G401 (cell line): ENCODE data around the gene SLC25A22. TPM values are rescaled to one million over a fixed set of nuclear protein-coding genes. Genes with fewer than 3 reads are reported as not detected.

Source experiments
- DNase-seq: peaks from one replicate; pipeline ENCODE4 v3.0.0-alpha.2; 2015; ENCODE audit warnings: low spot score
- in situ Hi-C: cut with HindIII; loops from 2 replicates; pipeline ENCODE4 v1.10.0; 2016; ENCODE audit warnings: low sequenced_read_pairs, mixed read lengths
- total RNA-seq: library from RNA; depleted of rRNA; stranded (reverse); fragments of >200 nt; shearing (Covaris generic); gene quantifications from 2 replicates; pipeline ENCODE4 v1.2.3, GENCODE V29; 2014

The SLC25A22 gene
- total RNA-seq, 1 experiment from 2014 or later = 76.5 TPM

DNA sequence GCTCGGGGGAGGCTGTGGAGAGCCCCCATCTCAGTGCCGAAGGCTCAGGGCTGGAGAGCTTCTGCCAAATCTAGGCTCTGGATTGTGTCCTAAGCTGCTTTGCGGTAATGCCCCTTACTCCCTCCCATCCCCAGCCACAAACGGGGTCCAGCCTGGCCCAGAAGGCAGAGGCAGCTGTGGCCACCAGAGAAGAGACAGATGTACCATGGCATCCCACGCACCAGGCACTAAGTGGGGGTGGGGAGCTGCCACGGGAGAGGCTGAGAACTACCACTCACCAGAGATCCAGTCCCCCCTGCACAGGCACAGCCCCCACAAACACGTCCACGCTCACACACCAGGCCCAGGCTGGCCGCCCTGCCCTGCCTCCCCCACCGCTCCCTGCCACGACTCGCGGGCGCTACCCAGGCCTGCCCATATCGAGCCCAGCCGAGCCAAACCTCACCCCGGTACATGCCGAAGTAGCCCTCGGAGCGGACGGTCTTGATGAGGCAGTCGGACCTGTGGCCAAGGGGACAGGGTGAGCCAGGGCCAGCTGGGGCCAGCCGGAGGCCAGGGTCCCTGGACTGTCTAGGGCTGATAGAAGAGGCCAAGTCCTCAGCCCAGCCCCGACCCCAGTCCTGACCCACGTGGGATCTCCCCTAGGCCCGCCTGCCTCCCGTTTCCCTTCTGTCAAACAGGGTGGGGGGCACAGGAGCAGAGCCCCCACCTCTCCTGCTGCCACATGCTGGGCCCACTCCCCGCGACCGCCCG lies 3.9 kb downstream of the SLC25A22 start:
- DNase-seq = no peak
- in situ Hi-C loops = no loop called here

DNA sequence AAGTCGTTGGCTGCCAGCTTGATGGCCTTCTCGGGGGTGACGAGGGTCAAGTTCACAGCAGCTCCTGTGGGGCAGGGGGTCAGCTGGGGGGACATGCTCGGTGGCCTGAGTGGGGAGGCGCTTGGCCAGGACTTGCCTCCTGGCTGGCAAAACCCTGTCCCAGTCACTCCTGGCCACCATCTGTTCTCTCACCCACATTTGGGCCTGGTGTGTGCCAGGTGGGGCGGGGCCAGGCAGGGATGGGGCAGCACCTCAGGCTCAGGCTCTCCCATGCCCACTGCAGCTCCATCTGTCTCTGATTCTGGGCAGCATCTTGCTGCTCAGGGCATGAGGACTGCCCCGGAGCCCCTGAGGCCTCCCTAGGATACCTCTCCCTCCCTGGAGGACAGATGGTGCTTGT lies 4.5 kb downstream of the SLC25A22 start:
- in situ Hi-C loops = no loop called here
- DNase-seq = peak; percentile 97

DNA sequence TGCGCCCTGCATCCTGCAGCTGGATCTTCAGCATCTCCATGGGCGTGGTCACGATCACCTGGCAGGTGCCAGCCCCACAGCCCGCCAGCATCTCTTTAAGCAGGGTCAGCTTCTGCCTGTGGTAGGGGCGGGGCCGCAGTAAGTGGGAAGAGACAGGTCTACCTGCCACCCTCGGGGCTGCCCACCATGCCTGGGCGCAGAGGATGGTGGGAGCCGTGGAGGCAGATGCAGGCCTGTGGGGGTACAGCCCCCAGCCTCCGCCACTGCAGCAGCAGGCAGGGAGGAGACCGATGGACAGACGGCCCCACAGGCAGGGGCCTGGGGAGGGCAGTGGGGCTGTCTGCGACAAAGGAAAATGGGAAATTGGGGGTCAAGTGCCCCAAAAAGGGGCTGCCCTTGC lies 5.2 kb downstream of the SLC25A22 start:
- DNase-seq = no peak
- in situ Hi-C loops = no loop called here

DNA sequence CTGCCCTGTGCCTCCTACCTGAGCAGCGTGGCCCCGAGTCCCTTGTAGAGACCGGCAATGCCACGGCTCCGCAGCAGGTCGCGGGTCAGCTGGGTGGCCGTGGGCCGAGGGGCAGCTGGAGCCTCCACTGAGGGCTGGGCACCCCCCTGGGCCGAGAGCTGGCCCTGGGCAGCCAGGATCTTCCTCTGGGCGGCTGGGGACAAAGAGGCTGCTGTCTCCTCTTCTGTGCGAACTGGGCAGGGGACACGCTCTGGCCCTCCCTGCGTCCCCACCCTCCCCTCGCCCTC lies 5.6 kb downstream of the SLC25A22 start:
- DNase-seq = no peak
- in situ Hi-C loops = no loop called here

DNA sequence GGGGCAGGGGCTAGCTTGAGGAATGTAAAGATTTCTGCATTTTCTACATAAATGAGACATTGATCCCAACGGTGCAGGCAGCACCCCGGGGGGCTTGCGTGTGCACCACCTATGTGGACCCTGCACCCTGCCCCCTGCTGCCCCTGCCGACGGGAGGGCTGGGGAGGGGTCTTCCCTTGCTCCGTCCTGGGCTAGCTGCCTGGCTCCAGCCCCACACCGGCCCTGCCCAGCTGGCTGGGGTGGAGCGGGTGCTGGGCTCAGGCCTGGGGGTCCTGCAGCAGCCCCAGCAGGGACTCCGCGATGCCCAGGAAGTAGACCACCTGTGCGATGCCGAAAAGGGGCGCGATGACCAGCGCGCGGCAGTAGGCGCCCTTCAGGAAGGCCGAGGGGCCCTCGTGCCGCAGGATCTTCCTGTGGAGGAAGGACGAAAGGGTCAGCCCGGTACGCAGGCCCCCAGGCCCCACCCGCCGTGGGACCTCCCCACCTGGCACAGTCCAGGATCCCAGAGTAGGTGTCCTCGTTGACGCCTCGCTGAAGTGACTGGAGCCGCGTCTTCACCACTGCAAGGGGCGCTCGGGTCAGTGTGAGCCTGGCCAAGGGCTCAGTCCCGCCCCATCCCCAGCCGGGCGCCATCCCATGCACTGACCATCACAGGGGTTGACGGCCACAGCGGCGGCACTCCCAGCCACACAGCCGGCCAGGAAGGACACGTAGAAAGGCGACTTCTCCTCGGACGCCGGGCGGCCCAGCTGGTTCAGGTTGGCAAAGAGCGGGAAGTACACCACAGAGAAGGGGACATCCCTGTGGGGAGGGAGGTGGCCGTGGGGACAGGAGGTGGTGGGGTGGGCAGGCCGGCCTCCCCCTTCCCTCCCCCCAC lies 6.2 kb downstream of the SLC25A22 start:
- DNase-seq = no peak
- in situ Hi-C loops = no loop called here

DNA sequence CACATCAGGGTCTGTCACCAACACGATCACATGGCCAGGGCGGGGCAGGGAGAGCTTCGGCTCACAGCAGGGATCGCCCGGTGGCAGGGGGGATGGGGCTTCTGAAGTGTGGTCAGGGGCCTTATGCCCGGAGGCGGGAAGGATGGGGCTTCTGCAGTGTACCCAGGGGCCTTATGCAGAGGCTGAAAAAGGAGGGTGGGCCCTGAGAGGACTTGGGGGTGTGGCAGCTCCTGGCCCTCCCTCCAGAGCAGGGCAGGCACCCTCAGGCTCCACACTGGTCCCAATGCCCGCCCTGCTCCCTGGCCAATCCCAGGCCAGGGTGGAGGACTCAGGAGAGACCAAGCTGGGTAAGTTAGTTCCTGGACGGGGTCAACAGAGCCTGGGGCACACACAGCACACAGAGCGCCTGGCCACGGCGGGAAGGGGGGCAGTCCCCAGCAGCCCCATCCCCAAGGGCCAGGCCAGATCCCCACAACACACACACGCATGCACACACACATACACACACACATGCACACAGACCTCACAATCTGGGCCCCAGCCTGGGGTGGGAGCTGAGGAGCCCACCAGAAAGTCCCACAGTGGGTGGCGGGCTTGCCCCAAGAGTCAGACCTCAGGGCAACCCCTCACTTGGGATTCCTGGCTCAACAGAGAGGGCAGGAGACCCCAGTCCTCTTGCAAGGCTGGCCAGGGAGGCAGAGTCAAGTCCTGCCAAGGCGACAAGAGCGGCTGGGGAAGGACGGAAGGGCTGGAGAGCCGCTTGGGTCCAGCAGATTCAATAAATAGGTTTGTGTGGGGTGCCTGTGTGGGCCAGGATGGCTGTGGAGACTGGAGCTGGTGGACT lies 7.1 kb downstream of the SLC25A22 start:
- peak; percentile 64 for DNase-seq

DNA sequence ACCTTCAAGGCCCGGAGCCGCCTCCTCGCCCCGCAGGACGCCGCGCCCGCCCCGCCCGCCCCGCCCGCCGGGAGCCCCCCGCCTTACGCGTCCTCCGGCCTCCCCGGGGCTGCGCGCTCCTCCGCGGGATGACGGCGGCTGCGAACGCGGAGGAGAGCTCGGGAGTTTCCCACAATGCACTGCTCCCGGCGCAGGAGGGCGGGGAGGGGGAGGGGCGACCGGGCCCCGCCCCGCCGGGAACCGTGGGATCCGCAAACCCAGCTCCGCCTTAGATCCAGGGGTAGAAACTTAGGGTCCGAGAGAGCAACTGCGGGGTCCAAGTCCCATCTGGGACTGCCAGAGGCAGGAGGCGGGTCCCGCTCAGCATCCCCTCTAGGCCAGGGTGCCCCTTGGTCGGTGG lies 8.1 kb downstream of the SLC25A22 start, which contains the start of gene CEND1:
Gene CEND1 (minus strand): TSS at position 148 of the 400 bp plus-strand sequence. CDS start 1,514 bp downstream, outside the sequence.
- in situ Hi-C loops = no loop called here
- peak; percentile 76 for DNase-seq

More for the DNA sequence above, 7.1 kb downstream of the SLC25A22 start:
- in situ Hi-C loops = no loop called here

DNA sequence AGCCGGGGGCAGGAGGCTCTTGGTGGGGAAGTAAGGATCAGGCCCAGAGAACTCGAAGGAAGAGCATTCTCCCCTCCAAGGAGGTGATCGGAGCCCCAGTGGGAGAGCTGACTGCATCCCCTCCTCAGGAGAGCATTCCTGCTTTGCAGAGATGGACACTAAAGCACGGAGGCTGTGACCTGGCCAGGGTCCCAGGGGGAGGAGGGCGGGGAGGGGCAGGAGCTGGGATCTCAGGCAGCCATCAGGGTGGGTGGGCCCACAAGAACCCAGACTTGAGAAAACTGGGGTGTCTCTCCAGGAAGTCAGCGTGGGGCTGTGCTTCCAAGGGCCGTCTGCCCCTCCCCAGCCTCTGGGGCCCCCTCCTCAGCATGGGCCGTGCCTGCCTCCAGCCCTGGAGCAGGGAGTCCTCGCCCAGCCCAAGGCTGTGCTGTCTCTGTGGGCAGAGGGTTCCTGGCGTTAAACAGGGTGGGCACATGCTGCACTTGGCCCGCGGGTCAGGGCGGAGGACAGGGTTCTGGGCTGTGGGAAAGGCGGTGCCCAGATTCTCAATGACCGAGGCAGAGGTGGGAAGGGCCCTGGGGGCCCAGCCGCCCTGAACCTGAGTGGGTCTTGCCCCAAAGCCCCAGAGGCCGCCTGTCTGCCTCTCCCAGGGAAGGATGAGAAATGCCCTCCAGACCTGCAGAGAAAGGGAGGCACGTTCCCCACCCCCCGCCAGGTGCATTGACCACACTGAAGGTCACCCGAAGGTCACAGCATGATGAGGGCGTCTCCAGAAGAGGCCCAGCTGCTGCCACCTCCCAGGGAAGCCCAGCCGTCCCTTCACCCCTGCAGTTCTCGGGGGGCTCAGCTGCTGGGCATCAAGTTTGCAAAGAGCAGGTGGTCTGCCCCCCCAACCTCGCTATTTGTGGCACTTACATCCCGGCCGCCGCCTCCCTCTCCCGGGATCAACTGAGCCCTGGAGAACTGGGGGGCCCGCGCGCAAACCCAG lies 8.8 kb downstream of the SLC25A22 start:
- DNase-seq = no peak
- in situ Hi-C loops = no loop called here

DNA sequence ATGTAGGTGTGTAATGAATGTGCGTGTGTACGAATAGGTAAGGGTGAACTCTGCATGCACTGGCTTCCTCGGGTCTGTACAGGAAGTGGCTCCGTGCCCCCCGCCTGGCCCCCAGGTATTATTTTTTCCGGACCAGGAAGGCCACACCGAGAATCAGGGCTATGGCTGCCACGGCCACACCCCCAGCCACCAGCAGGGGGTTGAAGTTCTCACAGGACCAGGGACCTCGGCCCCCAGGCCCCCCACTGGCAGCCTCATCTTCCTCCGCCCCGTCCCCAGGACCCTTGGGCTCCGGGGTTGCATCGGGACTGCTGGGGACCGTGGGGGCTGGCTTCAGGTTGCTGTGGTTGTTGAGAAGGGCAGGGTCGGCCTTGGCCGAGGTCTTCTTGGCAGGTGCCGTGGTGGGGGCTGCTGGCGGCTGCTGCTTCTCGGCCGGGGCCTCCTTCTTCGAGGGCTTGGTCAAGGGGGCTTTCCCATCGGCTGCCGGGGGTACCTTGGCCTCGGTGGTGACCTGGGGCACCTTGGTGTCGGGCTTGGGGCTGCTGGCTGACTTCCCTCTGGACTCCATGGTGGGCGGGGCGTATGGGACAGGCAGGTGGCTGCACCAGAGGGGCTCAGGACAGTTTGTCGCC lies 10.0 kb downstream of the SLC25A22 start:
- no peak for DNase-seq
- in situ Hi-C loops = no loop called here

DNA sequence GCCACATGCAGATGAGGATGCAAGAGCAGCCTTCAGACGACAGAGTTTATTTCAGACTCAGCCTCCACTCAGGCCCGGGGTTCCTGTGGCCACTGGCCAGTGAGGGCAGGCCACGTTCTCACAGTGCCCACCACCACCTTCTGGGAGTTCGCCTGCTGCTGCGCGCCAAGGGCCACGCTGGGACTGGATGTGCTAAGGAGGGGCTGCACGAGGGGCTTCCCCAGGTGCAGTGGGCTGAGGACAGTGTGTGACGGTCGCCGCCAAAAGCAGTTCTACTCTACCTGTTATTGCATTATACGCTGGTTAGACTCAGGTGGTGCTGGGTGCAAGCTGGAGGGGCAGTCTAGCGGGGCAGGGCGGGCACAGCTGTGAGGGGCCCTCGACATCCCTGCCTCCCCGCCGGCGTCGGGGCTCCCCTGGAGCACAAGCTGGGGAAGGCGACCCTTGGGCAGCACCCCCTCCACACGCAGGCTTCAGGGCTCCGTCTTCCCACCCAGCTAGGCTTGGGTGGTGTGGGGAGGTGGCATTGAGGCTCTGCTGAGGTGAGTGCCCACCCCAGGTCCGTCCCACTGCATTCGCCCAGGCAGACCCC lies 10.9 kb downstream of the SLC25A22 start:
- in situ Hi-C loops = no loop called here
- no peak for DNase-seq

DNA sequence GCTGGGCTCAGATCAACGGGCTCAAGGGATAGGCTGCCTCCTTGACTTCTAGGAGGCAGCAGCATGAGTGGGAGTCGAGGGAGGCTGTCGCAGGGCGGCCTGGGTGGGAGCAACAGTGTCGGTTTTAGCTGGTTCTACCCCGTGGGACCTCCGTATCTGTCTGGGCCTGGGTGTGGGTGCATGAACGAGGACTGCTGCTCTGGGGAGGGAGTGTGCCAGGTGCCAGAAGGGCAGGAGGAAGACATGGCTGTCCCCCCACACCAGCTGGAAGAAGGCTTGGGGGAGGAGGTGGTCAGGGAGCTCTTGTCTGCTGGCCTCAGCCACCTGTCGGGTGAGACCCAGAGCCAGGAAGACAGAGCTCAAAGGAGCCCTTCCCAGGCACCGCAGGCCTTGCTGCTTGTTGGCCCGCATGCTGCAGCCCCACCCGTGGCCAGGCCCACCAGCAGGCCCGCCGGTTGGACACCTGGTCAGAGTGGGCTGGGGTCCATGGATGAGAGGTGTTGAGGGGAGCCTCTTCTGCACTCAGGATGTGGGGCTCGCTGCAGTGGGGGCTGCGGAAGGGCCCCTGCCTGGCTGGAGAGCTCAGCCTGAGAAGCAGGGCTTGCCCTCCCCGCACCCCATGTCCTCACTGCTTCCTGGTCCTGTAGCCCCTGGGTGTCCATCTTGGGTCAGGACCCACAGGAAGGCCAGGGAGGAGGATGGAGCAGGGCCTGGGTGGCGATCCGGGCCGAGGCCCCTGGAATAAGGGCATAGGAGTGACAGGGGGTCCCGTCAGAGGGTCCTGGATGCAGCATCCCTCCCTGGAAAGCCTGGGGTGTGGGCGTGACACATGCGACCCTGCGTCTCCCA lies 11.6 kb downstream of the SLC25A22 start:
- DNase-seq = peak; percentile 69
- in situ Hi-C loops = no loop called here

DNA sequence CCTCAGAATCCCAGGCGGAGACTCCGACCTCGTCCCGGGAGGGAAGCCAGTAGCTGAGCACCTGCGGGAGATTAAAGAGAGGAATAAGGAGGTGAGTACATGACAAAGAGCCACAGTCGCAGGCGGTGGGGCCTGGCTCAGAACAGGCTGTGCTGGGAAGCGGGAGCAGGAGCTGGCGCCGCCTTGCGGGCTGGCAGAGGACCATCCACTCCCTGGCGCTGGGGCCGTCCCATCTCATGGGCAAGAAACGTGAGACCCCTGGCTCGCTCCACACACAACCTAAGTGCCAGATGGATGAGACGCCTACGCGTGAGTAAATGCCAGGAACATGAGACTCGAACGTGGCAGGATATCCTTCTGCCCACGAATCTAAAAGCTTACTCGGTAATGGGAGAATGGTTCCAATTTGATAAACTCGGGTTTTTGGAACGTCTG lies 14.5 kb downstream of the SLC25A22 start:
- peak; percentile 97 for DNase-seq
- in situ Hi-C loops = no loop called here

DNA sequence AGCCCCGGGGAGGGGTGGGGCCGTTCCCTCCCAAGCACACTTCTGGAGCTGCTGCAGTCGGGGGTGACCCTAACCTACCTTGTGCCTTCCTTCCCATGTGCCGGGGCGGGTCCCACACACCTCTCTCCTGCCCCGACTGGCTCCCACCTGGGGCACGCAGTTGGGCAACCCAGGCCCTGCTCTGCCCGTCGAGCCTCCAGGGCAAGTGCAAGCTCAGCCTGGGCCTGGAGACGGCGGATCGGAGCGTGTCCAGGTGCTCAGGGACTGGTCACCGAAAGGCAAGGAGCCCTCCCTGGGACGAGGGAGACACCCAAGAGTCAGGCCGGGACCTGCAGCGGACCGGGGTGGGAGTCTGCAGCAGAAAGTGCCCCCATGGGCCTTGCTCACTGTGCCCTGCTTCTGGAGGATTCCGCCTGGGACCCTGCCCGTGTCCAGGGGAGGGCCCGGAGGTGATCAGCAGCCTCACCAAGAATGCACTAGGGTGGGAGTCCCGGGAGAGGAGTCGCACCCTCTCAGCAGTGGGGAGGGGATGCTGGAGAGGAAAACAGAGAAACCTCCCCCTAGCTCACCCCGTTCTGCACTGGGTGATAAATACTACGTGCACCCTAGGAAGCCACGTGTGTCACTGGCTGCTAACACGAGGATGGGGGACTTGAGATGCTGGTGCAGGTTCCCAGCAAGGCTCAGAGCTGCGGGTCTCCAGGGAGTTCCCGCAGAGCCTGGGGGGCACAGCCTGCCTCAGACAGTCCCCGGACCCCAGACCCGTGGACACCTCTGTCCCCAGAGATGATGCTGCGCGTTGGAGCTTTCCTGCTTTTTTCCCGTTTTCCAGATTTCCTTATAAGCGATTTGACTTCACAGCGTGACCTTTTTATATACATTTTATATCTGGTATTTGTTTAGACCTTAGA lies 15.6 kb downstream of the SLC25A22 start:
- in situ Hi-C loops = no loop called here
- no peak for DNase-seq

DNA sequence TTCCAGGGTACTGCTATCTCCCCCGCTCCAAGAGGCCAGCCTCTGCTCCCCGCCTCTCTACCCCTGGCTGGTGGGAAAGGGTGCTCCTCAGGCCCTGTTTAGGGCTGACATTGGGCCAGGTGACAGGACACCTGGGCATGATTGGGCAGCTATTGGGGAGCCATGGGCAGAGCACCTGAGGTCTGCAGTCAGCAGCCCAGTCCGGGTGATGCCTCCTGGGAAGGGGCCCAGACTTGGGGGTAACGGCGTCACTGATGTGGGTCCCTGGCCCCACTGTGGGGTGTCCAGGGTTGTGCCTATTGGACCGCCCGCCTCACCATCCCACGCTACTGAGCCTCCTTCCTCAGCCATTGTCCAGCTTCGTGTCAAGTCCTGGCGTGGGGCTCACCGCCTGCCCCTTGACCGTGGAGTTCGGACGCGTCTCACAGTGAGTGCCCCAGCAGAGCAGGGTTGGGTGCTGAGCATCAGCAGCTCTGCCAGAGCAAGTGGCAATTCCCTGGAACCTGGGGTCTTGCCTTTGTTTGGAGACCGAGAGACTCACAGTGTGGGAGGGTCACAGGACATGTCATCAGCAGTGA lies 18.0 kb downstream of the SLC25A22 start:
- DNase-seq = no peak
- in situ Hi-C loops = no loop called here
